Panc1 (cell line): ENCODE measurements around the gene RPP25L. TPM values are rescaled to one million over a fixed set of nuclear protein-coding genes. Genes with fewer than 3 reads are reported as not detected.

Experiments used
- ATAC-seq: fragments of 200-7000 bp; cut with Tn5 transposase; 2 replicates; pipeline ENCODE4 v1.9.1; 2020; ENCODE audit warnings: mild to moderate bottlenecking, moderate library complexity
- BruUV-seq: library from RNA; stranded (reverse); fragments of 400-500 nt; replicated peaks from 2 replicates; lab custom pipeline; 2021; lab: Mats Ljungman, UMichigan
- CTCF ChIA-PET: fragments of 300-600 bp; sonication (Branson Sonifier 250); formaldehyde crosslinking; loops from one replicate; lab custom pipeline; 2022; ENCODE audit warnings: antibody characterized with exemption; lab: Charles Lee
- POLR2A ChIA-PET: fragments of 300-600 bp; sonication (Branson Sonifier 250); formaldehyde crosslinking; loops from one replicate; lab custom pipeline; 2022; ENCODE audit warnings: antibody characterized with exemption; lab: Charles Lee
- DNase-seq: peaks from one replicate; pipeline ENCODE4 v3.0.0-alpha.2; 2010; ENCODE audit warnings: low read depth, low spot score
- H3K27ac ChIP-seq: 2 replicates; pipeline ENCODE4 v1.5.1; 2011; ENCODE audit warnings: mild to moderate bottlenecking, low read length, inconsistent platforms
- H3K27me3 ChIP-seq: fragments of 200-500 bp; sonication (Bioruptor generic); 2 replicates; pipeline ENCODE4 v1.6.0; 2014; ENCODE audit warnings: low read length, inconsistent platforms; ENCODE audit not compliant: control insufficient read depth, insufficient read depth
- H3K36me3 ChIP-seq: fragments of 200-500 bp; sonication (Bioruptor generic); 2 replicates; pipeline ENCODE4 v1.5.1; 2014; ENCODE audit warnings: inconsistent platforms, mild to moderate bottlenecking, low read length, moderate library complexity; ENCODE audit not compliant: control insufficient read depth, insufficient read depth
- H3K4me1 ChIP-seq: 2 replicates; pipeline ENCODE4 v1.5.1; 2011; ENCODE audit warnings: inconsistent platforms, mild to moderate bottlenecking, low read length, moderate library complexity; ENCODE audit not compliant: control insufficient read depth, insufficient read depth
- H3K4me3 ChIP-seq, 2 experiments: 2 replicates each; pipeline ENCODE4 v1.5.1; 2011 to 2012; ENCODE audit warnings: low read depth in 2 of 2, low read length in 2 of 2, mild to moderate bottlenecking in 2 of 2, inconsistent platforms in 1 of 2, moderate library complexity in 1 of 2
- H3K9me3 ChIP-seq: fragments of 200-500 bp; sonication (Bioruptor generic); 2 replicates; pipeline ENCODE4 v1.5.1; 2014; ENCODE audit warnings: low read depth, mild to moderate bottlenecking, inconsistent platforms, low read length, moderate library complexity; ENCODE audit not compliant: control insufficient read depth, insufficient read depth
- CTCF ChIP-seq: fragments of 450-650 bp; IDR thresholded peaks from 2 replicates; pipeline ENCODE4 v1.5.1; 2017; ENCODE audit warnings: mild to moderate bottlenecking
- POLR2AphosphoS5 ChIP-seq: IDR thresholded peaks from 2 replicates; pipeline ENCODE4 v1.6.1; 2012; ENCODE audit warnings: mild to moderate bottlenecking, low read depth, low read length, moderate library complexity
- REST ChIP-seq, 2 experiments: IDR thresholded peaks; 2 replicates each; pipeline ENCODE4 v1.6.1; 2011 to 2012; ENCODE audit warnings: low read depth in 2 of 2, control low read depth in 1 of 2, low read length in 1 of 2, mild to moderate bottlenecking in 1 of 2, moderate library complexity in 1 of 2; ENCODE audit not compliant: insufficient read depth in 1 of 2
- SIN3A ChIP-seq: IDR thresholded peaks from 2 replicates; pipeline ENCODE4 v1.6.1; 2012; ENCODE audit warnings: low read depth, mild to moderate bottlenecking, low read length, moderate library complexity, borderline replicate concordance; ENCODE audit not compliant: insufficient read depth
- TCF7L2 ChIP-seq: IDR thresholded peaks from 2 replicates; pipeline ENCODE4 v1.6.1; 2011; ENCODE audit warnings: mild to moderate bottlenecking, low read depth, low read length, inconsistent platforms
- in situ Hi-C: cut with HindIII; loops from 2 replicates; pipeline ENCODE4 v1.10.0; 2016; ENCODE audit warnings: low sequenced_read_pairs, low pct_unique_long_range_greater_than_20kb
- intact Hi-C: fragments of 100-400 bp; cut with micrococcal nuclease; formaldehyde crosslinking; loops from one replicate; pipeline ENCODE4 v1.10.0; 2022; ENCODE audit not compliant: unreplicated experiment
- total RNA-seq: library from RNA; stranded (reverse); gene quantifications from one replicate; pipeline ENCODE4 v1.2.1, GENCODE V29; 2021; ENCODE audit not compliant: unreplicated experiment

The RPP25L gene
- total RNA-seq, 1 experiment from 2014 or later = 30.4 TPM

GRCh38 chr9:34612788-34613390, 992 bp upstream of the RPP25L start:
- Histone ChIP-seq H3K4me1 (peaks cover 16% of the 10 kb centered on the region), H3K4me3 (peak overlapping the region; percentile 68 to 80), H3K27me3 (no peaks in the 10 kb centered on the region), H3K27ac (peak overlapping the region; percentile 96), H3K9me3 (no peaks in the 10 kb centered on the region), H3K36me3 (no peaks in the 10 kb centered on the region)
- CTCF ChIA-PET = interaction anchor here (0.6 to 1.4 kb wide), 5 partner anchors 21 to 90 kb away, joined by 3 to 8 read pairs (median 3); no protein-coding TSS in a partner anchor
- no peak for DNase-seq
- peak; percentile 96 for TF ChIP-seq CTCF
- TF ChIP-seq REST (IDR thresholded peaks at IDR 0.05; ENCODE audit: insufficient read depth in 1 of 2, low read depth in 2 of 2, low read length in 1 of 2) = no peak
- peak; percentile 81 for ATAC-seq
- POLR2A ChIA-PET = interaction anchor here (0.8 kb wide), 1 partner anchor 23 kb away, joined by 9 read pairs; no protein-coding TSS in a partner anchor
- in situ Hi-C loops (no loop called here), intact Hi-C loops (loop anchor here (1.0 kb wide), 1 partner anchor 21 kb away; no protein-coding TSS in a partner anchor)
- no TSS peak for BruUV-seq

GRCh38 chr9:34611251-34611810, 566 bp downstream of the RPP25L start:
- CTCF ChIA-PET = interaction anchor here (0.8 to 1.4 kb wide), 2 partner anchors 19 to 23 kb away, joined by 3 to 6 read pairs; no protein-coding TSS in a partner anchor
- in situ Hi-C loops (no loop called here), intact Hi-C loops (no loop called here)
- BruUV-seq = TSS peak; percentile 73
- Histone ChIP-seq H3K4me3 (peak overlapping the region; percentile 68 to 80), H3K36me3 (no peaks in the 10 kb centered on the region), H3K27me3 (no peaks in the 10 kb centered on the region), H3K4me1 (peaks cover 16% of the 10 kb centered on the region), H3K9me3 (no peaks in the 10 kb centered on the region), H3K27ac (peak overlapping the region; percentile 96)
- no peak for TF ChIP-seq SIN3A
- ATAC-seq (peak; percentile 15), DNase-seq (no peak)
- POLR2A ChIA-PET = no interaction called here

- BruUV-seq = no TSS peak
These were observed 1.3 kb downstream of the RPP25L start for GRCh38 chr9:34610434-34611206.

More at GRCh38 chr9:34610434-34611206, 1.3 kb downstream of the RPP25L start:
- Histone ChIP-seq H3K27ac (peak overlapping the region; percentile 96), H3K4me1 (peaks cover 16% of the 10 kb centered on the region), H3K9me3 (no peaks in the 10 kb centered on the region), H3K27me3 (no peaks in the 10 kb centered on the region), H3K4me3 (peak overlapping the region; percentile 68 to 80), H3K36me3 (no peaks in the 10 kb centered on the region)
- in situ Hi-C loops = no loop called here
- ATAC-seq (no peak), DNase-seq (no peak)
- TF ChIP-seq CTCF (no peak), POLR2AphosphoS5 (no peak), SIN3A (no peak), TCF7L2 (no peak), REST (IDR thresholded peaks at IDR 0.05; ENCODE audit: insufficient read depth in 1 of 2, low read depth in 2 of 2, low read length in 1 of 2) (no peak)
- intact Hi-C loops = no loop called here
- CTCF ChIA-PET = interaction anchor here (0.8 kb wide), 1 partner anchor 19 kb away, joined by 3 read pairs; no protein-coding TSS in a partner anchor
- POLR2A ChIA-PET = no interaction called here
